ENCODE data around the gene TBC1D20.

Gene TBC1D20

DNA sequence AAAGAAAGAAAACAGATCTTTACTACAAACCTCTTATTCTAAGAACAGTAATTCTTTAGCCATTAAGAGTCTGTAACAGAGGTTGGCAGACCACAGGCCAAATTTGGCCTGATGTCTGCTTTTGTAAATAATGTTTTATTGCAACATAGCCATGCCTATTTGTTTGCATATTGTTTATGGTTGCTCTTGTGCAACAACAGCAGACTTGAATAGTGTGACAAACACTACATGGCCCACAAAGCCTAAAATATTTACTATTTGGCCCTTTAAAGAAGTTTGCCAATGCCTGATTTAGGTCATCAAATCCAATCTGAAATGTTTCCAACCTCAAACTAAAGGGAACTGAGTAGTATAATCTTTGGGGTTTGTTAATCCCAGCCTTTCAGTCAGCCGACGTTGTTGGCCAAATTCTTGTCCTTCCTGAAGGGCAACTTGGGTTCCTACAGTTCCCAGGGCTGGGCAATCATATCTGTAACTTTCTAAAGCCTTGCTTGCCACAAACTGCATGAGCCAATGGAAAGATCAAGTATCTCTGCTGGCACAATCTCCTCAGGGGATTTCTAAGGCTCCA is 33.9 kb upstream of the TBC1D20 start:
- DNase-seq = no peak
- Histone ChIP-seq H2BK5ac (ENCODE audit: low read depth, low read length, poor library complexity) (no peak overlapping the region), H2BK120ac (ENCODE audit: insufficient read depth, low read length, poor library complexity) (no peak overlapping the region), H2BK12ac (ENCODE audit: low read length) (no peak overlapping the region), H3K9ac (ENCODE audit: low read length) (no peak overlapping the region), H3K4me2 (ENCODE audit: low read length) (no peak overlapping the region), H3K4ac (ENCODE audit: low read depth, low read length) (no peak overlapping the region), H3K18ac (ENCODE audit: low read length) (no peak overlapping the region), H3K23ac (ENCODE audit: low read length) (no peak overlapping the region), H3K4me1 (ENCODE audit: control insufficient read depth in 1 of 2, insufficient read depth in 2 of 2, low read length in 2 of 2) (no peaks in the 10 kb centered on the region), H3K27ac (ENCODE audit: low read depth, low read length) (no peak overlapping the region), H4K8ac (ENCODE audit: low read depth, low read length) (no peak overlapping the region), H4K12ac (ENCODE audit: low read depth, low read length) (no peak overlapping the region), H3K4me3 (ENCODE audit: low read depth, low read length) (no peak overlapping the region), H3K14ac (ENCODE audit: low read length) (no peak overlapping the region), H3K36me3 (ENCODE audit: control insufficient read depth in 1 of 2, insufficient read depth in 2 of 2, low read length in 2 of 2) (peaks cover 22 to 42% of the 10 kb centered on the region in 2 experiments), H4K91ac (ENCODE audit: low read depth, low read length) (no peak overlapping the region), H3K79me2 (ENCODE audit: control insufficient read depth, insufficient read depth, low read length, poor library complexity) (no peaks in the 10 kb centered on the region), H3K79me1 (ENCODE audit: low read length) (no peaks in the 10 kb centered on the region), H3K27me3 (ENCODE audit: insufficient read depth, low read length) (no peaks in the 10 kb centered on the region), H2AK5ac (ENCODE audit: low read length) (no peak overlapping the region), H3K9me3 (ENCODE audit: insufficient read depth, low read depth, low read length) (no peaks in the 10 kb centered on the region), H2AFZ (ENCODE audit: insufficient read depth, low read length, poor library complexity) (no peak overlapping the region)
- no CpG with 5 or more reads among the region's 2 CpGs for WGBS (ENCODE audit: extremely low coverage, insufficient coverage, insufficient read length)

DNA sequence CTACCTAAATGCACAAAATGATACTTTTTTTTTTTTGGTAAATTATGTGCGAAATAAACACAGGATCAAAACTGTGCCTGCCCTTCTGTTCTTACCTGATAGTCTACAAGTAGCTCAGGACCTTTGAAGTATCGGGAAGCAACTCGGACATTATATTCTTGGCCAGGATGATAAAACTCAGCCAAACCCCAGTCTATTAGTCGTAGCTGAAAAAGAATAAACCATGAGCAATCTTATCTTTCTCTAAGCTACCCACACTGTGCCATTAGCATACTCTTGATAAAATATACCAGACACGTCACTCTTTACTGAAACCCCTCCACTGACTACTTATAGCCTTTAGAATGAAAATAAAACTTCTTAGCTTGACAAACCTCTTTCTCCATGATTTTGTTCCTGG is 29.8 kb upstream of the TBC1D20 start:
- Histone ChIP-seq H3K4ac (ENCODE audit: low read depth, low read length) (no peak overlapping the region), H3K14ac (ENCODE audit: low read length) (no peak overlapping the region), H4K8ac (ENCODE audit: low read depth, low read length) (no peak overlapping the region), H3K9me3 (ENCODE audit: insufficient read depth, low read depth, low read length) (no peaks in the 10 kb centered on the region), H4K12ac (ENCODE audit: low read depth, low read length) (no peak overlapping the region), H2BK5ac (ENCODE audit: low read depth, low read length, poor library complexity) (no peak overlapping the region), H2BK12ac (ENCODE audit: low read length) (no peak overlapping the region), H3K4me1 (ENCODE audit: control insufficient read depth in 1 of 2, insufficient read depth in 2 of 2, low read length in 2 of 2) (no peaks in the 10 kb centered on the region), H3K4me3 (ENCODE audit: low read depth, low read length) (no peak overlapping the region), H3K27ac (ENCODE audit: low read depth, low read length) (no peak overlapping the region), H3K79me2 (ENCODE audit: control insufficient read depth, insufficient read depth, low read length, poor library complexity) (no peaks in the 10 kb centered on the region), H2AK5ac (ENCODE audit: low read length) (no peak overlapping the region), H2AFZ (ENCODE audit: insufficient read depth, low read length, poor library complexity) (no peak overlapping the region), H3K18ac (ENCODE audit: low read length) (no peak overlapping the region), H3K79me1 (ENCODE audit: low read length) (no peaks in the 10 kb centered on the region), H3K9ac (ENCODE audit: low read length) (no peak overlapping the region), H3K27me3 (ENCODE audit: insufficient read depth, low read length) (no peaks in the 10 kb centered on the region), H4K91ac (ENCODE audit: low read depth, low read length) (no peak overlapping the region), H3K36me3 (ENCODE audit: control insufficient read depth in 1 of 2, insufficient read depth in 2 of 2, low read length in 2 of 2) (peaks cover 29 to 45% of the 10 kb centered on the region in 2 experiments), H3K4me2 (ENCODE audit: low read length) (no peak overlapping the region), H3K23ac (ENCODE audit: low read length) (no peak overlapping the region), H2BK120ac (ENCODE audit: insufficient read depth, low read length, poor library complexity) (no peak overlapping the region)
- no CpG with 5 or more reads among the region's 5 CpGs for WGBS (ENCODE audit: extremely low coverage, insufficient coverage, insufficient read length)
- no peak for DNase-seq

DNA sequence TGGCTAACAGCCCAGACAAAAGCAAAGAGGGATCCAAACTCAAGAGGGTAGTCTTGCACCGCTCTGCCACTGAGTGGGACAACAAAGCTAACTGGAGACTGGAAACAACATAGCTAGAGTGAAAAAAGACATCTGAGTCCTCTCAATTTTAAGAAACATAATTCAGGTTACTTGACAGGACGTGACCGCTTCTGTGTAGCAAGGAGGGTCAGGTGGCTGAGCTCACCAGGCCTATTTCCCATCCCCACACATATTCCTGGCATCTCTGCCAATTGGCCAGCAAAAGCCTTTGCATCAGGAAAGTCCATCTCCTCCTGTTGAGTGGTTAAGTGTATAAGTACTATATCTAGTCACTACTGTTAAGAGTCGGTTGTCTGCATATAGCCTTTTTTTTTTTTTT is 25.3 kb upstream of the TBC1D20 start:
- Histone ChIP-seq H3K27ac (ENCODE audit: low read depth, low read length) (no peak overlapping the region), H3K4ac (ENCODE audit: low read depth, low read length) (no peak overlapping the region), H3K79me1 (ENCODE audit: low read length) (no peaks in the 10 kb centered on the region), H3K4me2 (ENCODE audit: low read length) (no peak overlapping the region), H4K8ac (ENCODE audit: low read depth, low read length) (no peak overlapping the region), H3K79me2 (ENCODE audit: control insufficient read depth, insufficient read depth, low read length, poor library complexity) (no peaks in the 10 kb centered on the region), H3K23ac (ENCODE audit: low read length) (no peak overlapping the region), H3K9me3 (ENCODE audit: insufficient read depth, low read depth, low read length) (no peaks in the 10 kb centered on the region), H3K27me3 (ENCODE audit: insufficient read depth, low read length) (no peaks in the 10 kb centered on the region), H2BK5ac (ENCODE audit: low read depth, low read length, poor library complexity) (no peak overlapping the region), H2BK12ac (ENCODE audit: low read length) (no peak overlapping the region), H3K4me3 (ENCODE audit: low read depth, low read length) (no peak overlapping the region), H2AK5ac (ENCODE audit: low read length) (no peak overlapping the region), H3K14ac (ENCODE audit: low read length) (no peak overlapping the region), H4K12ac (ENCODE audit: low read depth, low read length) (no peak overlapping the region), H3K36me3 (ENCODE audit: control insufficient read depth in 1 of 2, insufficient read depth in 2 of 2, low read length in 2 of 2) (peaks cover 41 to 53% of the 10 kb centered on the region in 2 experiments), H3K4me1 (ENCODE audit: control insufficient read depth in 1 of 2, insufficient read depth in 2 of 2, low read length in 2 of 2) (no peaks in the 10 kb centered on the region), H2BK120ac (ENCODE audit: insufficient read depth, low read length, poor library complexity) (no peak overlapping the region), H3K18ac (ENCODE audit: low read length) (no peak overlapping the region), H2AFZ (ENCODE audit: insufficient read depth, low read length, poor library complexity) (no peak overlapping the region), H4K91ac (ENCODE audit: low read depth, low read length) (no peak overlapping the region), H3K9ac (ENCODE audit: low read length) (no peak overlapping the region)
- DNase-seq = no peak
- WGBS (ENCODE audit: extremely low coverage, insufficient coverage, insufficient read length) = no CpG with 5 or more reads among the region's 4 CpGs

DNA sequence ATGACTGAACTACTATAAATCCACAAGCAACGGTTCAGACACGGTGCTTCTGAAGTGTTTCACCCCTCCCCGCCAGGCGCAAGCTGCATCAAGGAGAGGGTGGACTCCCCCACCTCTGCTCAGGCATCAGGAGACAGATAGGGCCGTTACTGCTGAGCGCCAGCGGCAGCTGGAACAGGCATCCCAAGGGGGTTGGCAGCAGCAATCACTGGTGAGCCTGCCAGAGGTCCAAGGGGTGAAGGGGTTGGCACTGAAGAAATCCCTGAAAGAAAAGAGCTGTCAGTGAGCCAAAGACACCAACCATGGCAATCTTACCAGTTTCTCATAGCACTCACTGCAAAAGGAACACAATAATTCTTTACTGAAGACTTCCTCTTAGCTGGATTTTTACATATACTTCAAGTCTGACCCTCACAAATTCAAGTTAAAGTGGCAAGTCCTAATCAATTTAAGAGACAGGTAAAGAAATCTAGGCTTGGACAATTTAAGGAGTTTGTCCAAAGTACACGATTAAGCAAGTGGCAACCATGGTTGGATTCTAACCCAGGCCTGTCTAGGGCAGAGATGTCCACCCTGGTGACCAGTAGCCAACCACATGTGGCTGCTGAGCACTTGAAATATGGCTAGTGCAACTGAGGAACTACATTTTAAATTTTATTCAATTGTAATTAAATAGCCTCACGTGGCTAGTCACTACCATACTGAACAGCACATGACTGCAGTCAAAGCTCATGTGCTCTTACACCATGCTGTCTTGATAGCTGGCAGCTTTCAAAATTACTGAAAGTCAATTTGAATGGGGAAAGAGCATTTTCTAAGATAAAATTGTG is 21.7 kb upstream of the TBC1D20 start:
- Histone ChIP-seq H3K14ac (ENCODE audit: low read length) (no peak overlapping the region), H3K18ac (ENCODE audit: low read length) (no peak overlapping the region), H3K4me3 (ENCODE audit: low read depth, low read length) (no peak overlapping the region), H3K4me2 (ENCODE audit: low read length) (no peak overlapping the region), H4K91ac (ENCODE audit: low read depth, low read length) (no peak overlapping the region), H3K9me3 (ENCODE audit: insufficient read depth, low read depth, low read length) (no peaks in the 10 kb centered on the region), H2BK120ac (ENCODE audit: insufficient read depth, low read length, poor library complexity) (no peak overlapping the region), H2BK12ac (ENCODE audit: low read length) (no peak overlapping the region), H3K4me1 (ENCODE audit: control insufficient read depth in 1 of 2, insufficient read depth in 2 of 2, low read length in 2 of 2) (no peaks in the 10 kb centered on the region), H4K12ac (ENCODE audit: low read depth, low read length) (no peak overlapping the region), H2AK5ac (ENCODE audit: low read length) (no peak overlapping the region), H3K36me3 (ENCODE audit: control insufficient read depth in 1 of 2, insufficient read depth in 2 of 2, low read length in 2 of 2) (peaks cover 31 to 52% of the 10 kb centered on the region in 2 experiments), H3K27me3 (ENCODE audit: insufficient read depth, low read length) (no peaks in the 10 kb centered on the region), H3K27ac (ENCODE audit: low read depth, low read length) (no peak overlapping the region), H3K79me2 (ENCODE audit: control insufficient read depth, insufficient read depth, low read length, poor library complexity) (no peaks in the 10 kb centered on the region), H3K23ac (ENCODE audit: low read length) (no peak overlapping the region), H4K8ac (ENCODE audit: low read depth, low read length) (no peak overlapping the region), H3K4ac (ENCODE audit: low read depth, low read length) (no peak overlapping the region), H3K9ac (ENCODE audit: low read length) (no peak overlapping the region), H2BK5ac (ENCODE audit: low read depth, low read length, poor library complexity) (no peak overlapping the region), H2AFZ (ENCODE audit: insufficient read depth, low read length, poor library complexity) (no peak overlapping the region), H3K79me1 (ENCODE audit: low read length) (no peaks in the 10 kb centered on the region)
- DNase-seq = no peak
- no CpG with 5 or more reads among the region's 9 CpGs for WGBS (ENCODE audit: extremely low coverage, insufficient coverage, insufficient read length)

Measured in trophoblast cell (in vitro differentiated cells and primary cell).